ENCODE data around the gene DSG3.

DNA sequence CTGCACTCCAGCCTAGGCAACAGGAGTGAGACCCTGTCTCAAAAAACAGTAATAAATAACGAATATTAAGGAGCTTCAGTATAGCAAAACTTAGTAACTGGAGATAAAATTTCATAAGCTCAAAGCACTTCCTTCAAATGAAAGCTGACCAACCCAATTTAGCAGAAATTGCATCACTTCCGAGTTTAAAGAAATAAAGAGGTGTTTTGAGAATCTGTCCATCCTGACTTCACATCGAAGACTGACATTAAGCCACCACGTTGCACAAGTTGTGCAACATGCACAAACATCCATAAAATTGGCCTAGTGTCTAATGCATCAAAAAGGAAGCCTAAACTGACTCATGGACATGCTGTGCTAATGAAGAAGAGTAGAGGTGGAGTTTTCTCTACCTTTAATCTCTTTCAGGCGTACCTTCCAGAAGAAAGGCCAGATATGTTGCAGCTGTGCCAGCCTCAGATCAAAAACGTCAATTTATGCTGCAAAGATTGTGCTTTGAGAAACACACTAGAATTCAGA, 7.7 kb upstream of the DSG3 start:
- TF ChIP-seq CTCF (IDR thresholded peaks at IDR 0.05) (no peak), EP300 (IDR thresholded peaks at IDR 0.05) (no peak), POLR2AphosphoS5 (IDR thresholded peaks at IDR 0.05) (no peak)

Data from stomach (tissue), 4 donors.